ENCODE measurements around the gene MARS1.
"Not testable (repeated sequence)": the region's sequence is repeated elsewhere in the genome, so short reads cannot be mapped to it uniquely, and the experiment has no call there.

MARS1 gene

DNA sequence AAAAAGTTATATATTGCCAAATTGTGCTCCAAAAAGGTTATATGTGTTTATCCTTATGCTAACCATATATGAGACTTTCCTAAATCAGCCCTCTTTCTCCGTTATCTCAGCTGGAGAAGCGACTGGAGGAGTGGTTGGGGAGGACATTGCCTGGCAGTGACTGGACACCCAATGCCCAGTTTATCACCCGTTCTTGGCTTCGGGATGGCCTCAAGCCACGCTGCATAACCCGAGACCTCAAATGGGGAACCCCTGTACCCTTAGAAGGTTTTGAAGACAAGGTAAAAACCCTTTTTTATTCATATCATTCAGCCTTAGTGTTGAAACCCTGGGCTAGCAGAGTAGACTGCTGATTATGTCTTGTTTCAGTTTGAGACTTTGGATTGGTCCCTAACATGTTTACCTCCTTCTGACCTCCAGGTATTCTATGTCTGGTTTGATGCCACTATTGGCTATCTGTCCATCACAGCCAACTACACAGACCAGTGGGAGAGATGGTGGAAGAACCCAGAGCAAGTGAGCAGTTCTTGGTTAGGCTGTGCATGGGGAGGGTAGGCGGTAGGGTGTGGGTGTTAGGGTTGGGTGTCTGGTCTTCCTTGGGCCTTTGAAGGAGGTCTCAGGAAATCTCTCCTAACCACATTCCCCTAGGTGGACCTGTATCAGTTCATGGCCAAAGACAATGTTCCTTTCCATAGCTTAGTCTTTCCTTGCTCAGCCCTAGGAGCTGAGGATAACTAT lies 23.9 kb downstream of the MARS1 start:
- H3K36me3 ChIP-seq (replicated peaks; ENCODE audit: low read depth, low read length), result peaks cover 44% of the 10 kb centered on the region
- no peaks in the 10 kb centered on the region for H3K27me3 ChIP-seq (ENCODE audit: low read depth, low read length)
- no peak overlapping the region for H3K4me3 ChIP-seq (ENCODE audit: low read length)
- no peaks in the 10 kb centered on the region for H3K9me3 ChIP-seq (ENCODE audit: insufficient read depth, low read length)
- no peaks in the 10 kb centered on the region; the same call in 1 of the 2 replicates for H3K79me2 ChIP-seq (ENCODE audit: low read length)
- TF ChIP-seq, protein P1, sequence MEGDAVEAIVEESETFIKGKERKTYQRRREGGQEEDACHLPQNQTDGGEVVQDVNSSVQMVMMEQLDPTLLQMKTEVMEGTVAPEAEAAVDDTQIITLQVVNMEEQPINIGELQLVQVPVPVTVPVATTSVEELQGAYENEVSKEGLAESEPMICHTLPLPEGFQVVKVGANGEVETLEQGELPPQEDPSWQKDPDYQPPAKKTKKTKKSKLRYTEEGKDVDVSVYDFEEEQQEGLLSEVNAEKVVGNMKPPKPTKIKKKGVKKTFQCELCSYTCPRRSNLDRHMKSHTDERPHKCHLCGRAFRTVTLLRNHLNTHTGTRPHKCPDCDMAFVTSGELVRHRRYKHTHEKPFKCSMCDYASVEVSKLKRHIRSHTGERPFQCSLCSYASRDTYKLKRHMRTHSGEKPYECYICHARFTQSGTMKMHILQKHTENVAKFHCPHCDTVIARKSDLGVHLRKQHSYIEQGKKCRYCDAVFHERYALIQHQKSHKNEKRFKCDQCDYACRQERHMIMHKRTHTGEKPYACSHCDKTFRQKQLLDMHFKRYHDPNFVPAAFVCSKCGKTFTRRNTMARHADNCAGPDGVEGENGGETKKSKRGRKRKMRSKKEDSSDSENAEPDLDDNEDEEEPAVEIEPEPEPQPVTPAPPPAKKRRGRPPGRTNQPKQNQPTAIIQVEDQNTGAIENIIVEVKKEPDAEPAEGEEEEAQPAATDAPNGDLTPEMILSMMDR (IDR thresholded peaks at IDR 0.05; ENCODE audit: low read depth, low read length), result no peak
- TF ChIP-seq EZH2phosphoT487 (IDR thresholded peaks at IDR 0.05; ENCODE audit: low read depth), result no peak
- H2AFZ ChIP-seq (ENCODE audit: low read depth, low read length), result no peak overlapping the region
- H4K20me1 ChIP-seq (ENCODE audit: insufficient read depth, low read length), result peaks cover 6% of the 10 kb centered on the region; the same call in 1 of the 2 replicates
- H3K4me2 ChIP-seq (ENCODE audit: low read length), result no peak overlapping the region
- H3K27ac ChIP-seq (ENCODE audit: low read length), result no peak overlapping the region
- H3K9ac ChIP-seq (ENCODE audit: low read length), result no peak overlapping the region
- H3K4me1 ChIP-seq (ENCODE audit: low read length), result no peaks in the 10 kb centered on the region

DNA sequence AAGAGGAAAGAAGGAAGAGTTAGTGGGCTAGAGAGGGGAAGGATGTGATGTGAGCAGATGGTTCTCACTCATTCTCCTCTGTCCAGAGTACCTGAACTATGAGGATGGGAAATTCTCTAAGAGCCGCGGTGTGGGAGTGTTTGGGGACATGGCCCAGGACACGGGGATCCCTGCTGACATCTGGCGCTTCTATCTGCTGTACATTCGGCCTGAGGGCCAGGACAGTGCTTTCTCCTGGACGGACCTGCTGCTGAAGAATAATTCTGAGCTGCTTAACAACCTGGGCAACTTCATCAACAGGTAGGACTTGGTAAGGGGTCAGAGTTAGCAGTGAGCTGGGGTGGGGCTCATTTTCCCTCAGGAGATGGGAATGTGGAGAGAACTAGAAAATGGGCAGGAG lies 24.8 kb downstream of the MARS1 start:
- no peak for TF ChIP-seq EZH2phosphoT487 (IDR thresholded peaks at IDR 0.05; ENCODE audit: low read depth)
- TF ChIP-seq, protein P1 (IDR thresholded peaks at IDR 0.05; ENCODE audit: low read depth, low read length), result no peak
- no peak overlapping the region for H3K27ac ChIP-seq (ENCODE audit: low read length)
- no peak overlapping the region for H2AFZ ChIP-seq (ENCODE audit: low read depth, low read length)
- no peak overlapping the region for H3K9ac ChIP-seq (ENCODE audit: low read length)
- no peak overlapping the region for H3K4me2 ChIP-seq (ENCODE audit: low read length)
- H3K27me3 ChIP-seq (ENCODE audit: low read depth, low read length), result no peaks in the 10 kb centered on the region
- peaks cover 6% of the 10 kb centered on the region; the same call in 1 of the 2 replicates for H4K20me1 ChIP-seq (ENCODE audit: insufficient read depth, low read length)
- H3K9me3 ChIP-seq (ENCODE audit: insufficient read depth, low read length), result no peaks in the 10 kb centered on the region
- no peak overlapping the region for H3K4me3 ChIP-seq (ENCODE audit: low read length)
- no peaks in the 10 kb centered on the region for H3K4me1 ChIP-seq (ENCODE audit: low read length)
- H3K36me3 ChIP-seq (replicated peaks; ENCODE audit: low read depth, low read length), result peaks cover 53% of the 10 kb centered on the region
- no peaks in the 10 kb centered on the region; the same call in 1 of the 2 replicates for H3K79me2 ChIP-seq (ENCODE audit: low read length)

DNA sequence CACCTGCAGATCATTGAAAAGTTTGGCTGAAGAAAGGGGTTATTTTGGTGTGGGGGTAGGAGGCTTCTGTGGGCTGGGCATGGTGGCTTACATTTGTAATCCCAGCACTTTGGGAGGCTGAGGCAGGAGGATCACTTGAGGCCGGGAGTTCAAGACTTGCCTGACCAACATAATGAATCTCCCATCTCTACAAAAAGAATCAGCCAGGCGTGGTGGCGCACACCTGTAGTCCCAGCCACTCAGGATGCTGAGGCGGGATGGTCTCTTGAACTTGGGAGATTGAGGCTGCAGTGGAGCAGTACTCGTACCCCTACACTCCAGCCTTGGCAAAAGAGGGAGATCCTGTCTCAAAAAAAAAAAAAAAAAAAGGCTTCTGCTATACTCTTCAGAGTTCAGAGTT lies 25.4 kb downstream of the MARS1 start:
- Histone ChIP-seq H3K27ac (ENCODE audit: low read length) (no peak overlapping the region), H3K4me1 (ENCODE audit: low read length) (peaks cover under 1% of the 10 kb centered on the region; the same call in 1 of the 2 replicates), H3K79me2 (ENCODE audit: low read length) (peaks cover 5% of the 10 kb centered on the region), H3K4me3 (ENCODE audit: low read length) (no peak overlapping the region), H3K4me2 (ENCODE audit: low read length) (no peak overlapping the region), H3K36me3 (replicated peaks; ENCODE audit: low read depth, low read length) (peaks cover 57% of the 10 kb centered on the region), H4K20me1 (ENCODE audit: insufficient read depth, low read length) (peaks cover 8% of the 10 kb centered on the region; the same call in 1 of the 2 replicates), H3K27me3 (ENCODE audit: low read depth, low read length) (no peaks in the 10 kb centered on the region), H2AFZ (ENCODE audit: low read depth, low read length) (no peak overlapping the region), H3K9ac (ENCODE audit: low read length) (no peak overlapping the region), H3K9me3 (ENCODE audit: insufficient read depth, low read length) (no peaks in the 10 kb centered on the region)
- TF ChIP-seq EZH2phosphoT487 (IDR thresholded peaks at IDR 0.05; ENCODE audit: low read depth), result no peak
- TF ChIP-seq, protein P1 (IDR thresholded peaks at IDR 0.05; ENCODE audit: low read depth, low read length), result no peak

DNA sequence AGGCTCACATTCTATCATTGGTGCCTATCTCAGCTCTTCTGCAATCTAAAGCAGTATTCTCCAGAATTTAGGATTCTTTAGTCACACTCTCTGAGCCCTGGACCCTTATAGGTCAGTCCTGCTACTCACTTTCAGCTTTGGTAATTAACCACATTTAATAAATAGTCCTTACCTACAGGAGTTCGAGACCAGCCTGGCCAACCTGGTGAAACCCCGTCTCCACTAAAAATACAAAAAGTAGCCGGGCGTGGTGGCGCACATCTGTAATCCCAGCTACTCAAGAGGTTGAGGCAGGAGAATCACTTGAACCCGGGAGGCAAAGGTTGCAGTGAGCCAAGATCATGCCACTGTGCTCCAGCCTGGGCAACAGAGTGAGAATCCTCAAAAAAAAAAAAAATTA lies 25.8 kb downstream of the MARS1 start:
- H3K4me1 ChIP-seq (ENCODE audit: low read length); H3K9ac ChIP-seq (ENCODE audit: low read length); H3K4me2 ChIP-seq (ENCODE audit: low read length); H3K79me2 ChIP-seq (ENCODE audit: low read length); H3K27ac ChIP-seq (ENCODE audit: low read length); H3K4me3 ChIP-seq (ENCODE audit: low read length); H3K27me3 ChIP-seq (ENCODE audit: low read depth, low read length); H2AFZ ChIP-seq (ENCODE audit: low read depth, low read length); H3K9me3 ChIP-seq (ENCODE audit: insufficient read depth, low read length): not testable (repeated sequence)
- peaks cover 58% of the 10 kb centered on the region for H3K36me3 ChIP-seq (replicated peaks; ENCODE audit: low read depth, low read length)
- H4K20me1 ChIP-seq (ENCODE audit: insufficient read depth, low read length), result peaks cover 12% of the 10 kb centered on the region; the same call in 1 of the 2 replicates

DNA sequence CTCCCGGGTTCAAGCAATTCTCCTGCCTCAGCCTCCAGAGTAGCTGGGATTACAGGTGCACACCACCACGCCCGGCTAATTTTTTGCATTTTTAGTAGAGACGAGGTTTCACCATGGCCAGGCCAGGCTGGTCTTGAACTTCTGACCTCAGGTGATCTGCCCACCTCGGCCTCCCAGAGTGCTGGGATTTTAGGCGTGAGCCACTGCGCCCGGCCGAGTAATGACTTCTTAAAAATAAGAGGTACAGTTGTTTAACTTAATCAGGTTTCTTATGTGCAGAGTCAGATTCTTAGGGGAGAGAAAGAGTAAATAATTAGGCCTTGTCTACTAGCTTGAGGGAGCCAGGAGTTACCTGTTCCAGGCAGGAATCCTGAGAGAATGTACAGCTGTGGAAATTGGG lies 26.4 kb downstream of the MARS1 start:
- H4K20me1 ChIP-seq (ENCODE audit: insufficient read depth, low read length), result peaks cover 18% of the 10 kb centered on the region
- H3K27ac ChIP-seq (ENCODE audit: low read length); H3K4me2 ChIP-seq (ENCODE audit: low read length): not testable (repeated sequence)

More for the DNA sequence above, 26.4 kb downstream of the MARS1 start:
- not testable (repeated sequence) for H3K4me3 ChIP-seq (ENCODE audit: low read length); H2AFZ ChIP-seq (ENCODE audit: low read depth, low read length); H3K9ac ChIP-seq (ENCODE audit: low read length); H3K9me3 ChIP-seq (ENCODE audit: insufficient read depth, low read length); H3K27me3 ChIP-seq (ENCODE audit: low read depth, low read length)
- Histone ChIP-seq H3K36me3 (replicated peaks; ENCODE audit: low read depth, low read length) (peaks cover 60% of the 10 kb centered on the region), H3K4me1 (ENCODE audit: low read length) (peaks cover 10% of the 10 kb centered on the region), H3K79me2 (ENCODE audit: low read length) (peaks cover 15% of the 10 kb centered on the region)

All from OCI-LY3 (cell line).